HG02763 (cell line): Measurements from ENCODE around the gene MAST4.

Experiments used
- ATAC-seq: cut with Tn5 transposase; IDR thresholded peaks from one replicate; pipeline ENCODE4 v1.9.1; 2021; ENCODE audit warnings: mild to moderate bottlenecking, moderate library complexity; ENCODE audit not compliant: unreplicated experiment

The MAST4 gene

GRCh38 chr5:66867618-66868322, 271.6 kb downstream of the MAST4 start:
- ATAC-seq = no peak

GRCh38 chr5:66869347-66869746, 273.2 kb downstream of the MAST4 start:
- ATAC-seq = no peak

DNA sequence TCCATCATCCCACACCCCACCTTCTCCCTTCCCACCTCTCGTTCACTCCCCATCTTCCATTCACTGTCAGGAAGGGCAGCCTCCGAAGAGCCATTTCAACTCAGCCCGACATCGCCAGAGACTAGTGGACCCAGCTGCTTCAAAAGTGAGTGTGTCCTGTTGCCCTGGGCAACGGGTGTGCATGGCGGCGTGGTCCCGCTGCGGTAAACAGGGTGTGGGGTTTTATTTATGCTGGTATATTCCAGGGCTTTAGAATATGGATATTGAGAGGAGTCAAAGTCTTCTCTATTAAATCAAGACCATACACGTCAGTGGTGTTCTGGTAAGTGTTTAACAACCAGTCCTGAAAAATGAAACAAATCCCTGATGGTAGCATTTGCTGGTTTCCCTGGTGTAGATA, 274.5 kb downstream of the MAST4 start:
- no peak for ATAC-seq

DNA sequence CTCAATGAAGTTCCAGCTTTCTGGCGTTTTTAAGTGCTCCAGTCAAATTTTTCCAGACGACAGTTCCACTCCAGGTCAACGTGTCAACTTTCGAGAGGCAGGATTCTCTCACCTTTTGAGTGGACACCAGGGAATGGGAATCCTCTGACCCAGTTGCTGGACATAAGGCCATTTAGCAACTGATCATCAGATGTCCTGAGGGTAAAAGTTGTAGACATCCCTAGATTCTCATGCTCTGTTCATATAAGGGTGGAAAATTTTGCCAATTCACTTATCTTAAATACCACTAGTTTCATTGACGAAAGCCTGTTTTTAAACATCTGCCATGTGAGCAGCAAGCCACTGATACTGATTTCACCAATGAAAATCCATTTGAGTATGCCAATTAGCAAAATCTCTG, 275.5 kb downstream of the MAST4 start:
- ATAC-seq = no peak

GRCh38 chr5:66872736-66873331, 276.6 kb downstream of the MAST4 start:
- ATAC-seq = no peak

DNA sequence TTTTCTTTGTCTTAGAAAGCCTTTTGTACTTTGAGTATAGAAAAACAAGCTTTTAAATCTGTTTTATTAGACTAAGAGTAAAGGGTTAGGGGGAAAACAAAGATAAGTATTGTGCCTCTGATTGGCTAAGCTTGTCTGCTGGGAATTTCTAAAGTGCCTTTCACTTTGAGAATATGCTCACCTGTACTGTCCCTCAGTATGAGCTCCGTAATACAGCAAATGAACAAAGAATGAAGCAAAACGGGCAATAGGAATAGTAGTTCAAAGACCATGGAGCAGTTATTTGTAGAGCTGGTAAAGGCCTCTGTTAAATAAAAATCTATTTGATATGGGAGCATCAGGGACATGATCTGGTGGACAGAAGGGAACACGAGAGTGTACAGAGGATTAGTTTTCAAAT, 277.8 kb downstream of the MAST4 start:
- no peak for ATAC-seq

GRCh38 chr5:66875315-66875714, 279.1 kb downstream of the MAST4 start:
- no peak for ATAC-seq

DNA sequence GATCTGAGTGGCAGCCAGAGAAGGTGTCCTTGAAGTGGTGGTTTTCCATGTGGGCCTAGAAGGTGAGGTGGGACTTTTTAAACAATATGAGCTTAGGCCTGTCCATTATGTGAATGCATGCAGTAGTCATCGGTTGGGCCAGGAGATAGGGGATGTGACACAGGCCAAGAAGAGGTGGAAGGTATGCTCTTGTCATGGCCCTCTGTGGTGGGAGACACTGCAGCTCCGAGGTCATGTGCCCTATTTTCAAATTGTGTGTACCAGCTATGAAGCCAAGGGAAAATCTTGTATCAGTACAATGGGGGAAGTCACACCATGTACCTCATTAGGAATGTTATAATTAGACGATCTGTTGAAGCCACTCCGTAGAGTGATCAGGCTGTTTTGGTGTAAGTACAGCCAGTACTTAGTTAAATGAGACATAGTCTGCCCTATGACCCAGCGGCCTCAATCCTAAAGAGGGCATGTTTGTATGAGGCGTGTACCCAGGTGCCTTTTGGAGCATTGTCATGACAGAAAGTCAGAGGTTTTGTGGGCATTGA, 280.1 kb downstream of the MAST4 start:
- no peak for ATAC-seq

GRCh38 chr5:66877843-66878242, 281.6 kb downstream of the MAST4 start:
- no peak for ATAC-seq

GRCh38 chr5:66880401-66880800, 284.2 kb downstream of the MAST4 start:
- no peak for ATAC-seq

GRCh38 chr5:66881480-66882161, 285.4 kb downstream of the MAST4 start:
- no peak for ATAC-seq

- ATAC-seq = no peak
Observed at GRCh38 chr5:66882606-66883227, 286.5 kb downstream of the MAST4 start.

GRCh38 chr5:66884564-66885243, 288.5 kb downstream of the MAST4 start:
- ATAC-seq = no peak

DNA sequence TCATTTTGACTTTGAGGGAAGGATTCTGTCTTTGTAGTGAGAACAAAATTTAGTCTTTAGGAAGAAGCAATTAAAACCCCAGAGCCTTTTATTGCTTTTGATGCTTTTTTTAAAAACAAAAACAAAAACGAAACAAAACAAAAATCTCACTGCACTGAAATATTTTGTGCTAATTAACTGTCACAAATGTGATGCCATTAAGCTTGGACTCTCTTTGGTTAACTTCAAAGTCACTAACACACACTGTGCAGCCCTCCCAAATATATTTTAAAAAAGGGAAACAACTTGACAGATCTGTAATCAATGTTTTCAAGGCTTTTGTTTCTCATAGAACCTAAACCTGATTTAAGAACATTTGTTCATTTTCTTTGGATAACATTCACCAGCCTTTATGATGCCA, 290.7 kb downstream of the MAST4 start:
- no peak for ATAC-seq

- no peak for ATAC-seq
Observed at GRCh38 chr5:66888613-66889012, 292.4 kb downstream of the MAST4 start.

- no peak for ATAC-seq
Observed at GRCh38 chr5:66889056-66889455, 292.9 kb downstream of the MAST4 start.

- ATAC-seq = no peak
Observed at GRCh38 chr5:66889524-66889923, 293.3 kb downstream of the MAST4 start.

GRCh38 chr5:66891184-66891925, 295.2 kb downstream of the MAST4 start:
- ATAC-seq = no peak

- ATAC-seq = no peak
Observed at GRCh38 chr5:66892716-66893115, 296.5 kb downstream of the MAST4 start.
